Posterior cingulate gyrus (tissue), 11 donors: ENCODE data around the gene DBH.
"Not testable (repeated sequence)": the region's sequence is repeated elsewhere in the genome, so short reads cannot be mapped to it uniquely, and the experiment has no call there.

Experiments used
- DNase-seq, 10 donors: peaks; one replicate each; pipeline versions ENCODE4 v3.0.0 to v3.0.0-alpha.2; 2020 to 2021; ENCODE audit warnings: mixed read lengths in 3 of 10
- intact Hi-C: fragments of 100-400 bp; cut with DNase I; formaldehyde crosslinking; loops from one replicate; pipeline ENCODE4 v1.15.1; 2023

DBH gene

GRCh38 chr9:133616643-133617405 is 19.3 kb upstream of the DBH start:
- peak in 2 of 10 donors; percentile 56 to 67 for DNase-seq
- intact Hi-C loops, result no loop called here

DNA sequence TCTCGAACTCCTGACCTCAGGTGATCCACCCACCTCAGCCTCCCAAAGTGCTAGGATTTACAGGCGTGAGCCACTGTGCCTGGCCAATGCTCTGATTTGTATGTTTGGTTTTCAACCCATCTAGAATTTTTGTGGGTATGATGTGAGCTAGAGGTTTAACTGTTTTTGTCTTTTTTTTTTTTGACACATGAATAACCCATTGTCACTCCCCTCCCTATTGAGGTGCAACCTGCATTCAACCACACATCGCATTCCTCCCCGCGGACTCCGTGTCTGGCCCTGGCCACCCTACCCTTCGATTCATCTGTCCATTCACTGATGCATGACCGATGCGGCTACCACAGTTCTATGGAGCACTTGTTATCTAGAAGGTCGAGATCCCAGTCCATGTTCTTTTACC is 17.4 kb upstream of the DBH start:
- DNase-seq, result peak in 3 of 10 donors; percentile 28 to 47 (median 40)
- intact Hi-C loops, result no loop called here

GRCh38 chr9:133619791-133620190 is 16.4 kb upstream of the DBH start:
- intact Hi-C loops, result no loop called here
- peak in 3 of 10 donors; percentile 62 to 76 (median 71) for DNase-seq

DNA sequence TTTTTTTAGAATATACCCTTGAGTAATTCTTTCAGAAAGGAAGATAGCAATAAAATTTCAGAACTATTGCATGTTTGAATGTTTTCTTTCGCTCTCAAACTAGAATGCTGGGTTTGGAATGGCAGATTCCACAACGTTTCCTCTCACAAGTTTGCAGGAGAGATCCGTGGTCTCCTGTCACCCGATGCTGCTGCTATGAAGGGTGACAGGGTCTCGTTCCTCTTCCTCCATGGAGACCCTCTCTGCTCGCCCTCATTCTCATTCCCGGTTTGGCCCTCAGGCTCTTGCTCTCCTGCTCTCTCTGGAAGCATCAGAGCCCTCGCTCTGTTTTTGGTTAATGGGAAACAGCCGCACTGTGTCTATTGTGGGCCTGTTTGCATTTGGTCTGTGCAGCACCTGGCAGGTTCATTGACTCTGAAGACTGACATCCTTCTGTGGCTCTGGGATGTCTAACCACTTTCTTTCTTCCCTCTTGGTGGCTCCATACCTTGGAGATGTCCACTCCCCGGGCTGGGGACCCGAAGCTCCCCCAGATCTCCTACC is 14.4 kb upstream of the DBH start:
- intact Hi-C loops, result no loop called here
- peak in 2 of 10 donors; percentile 23 to 24 for DNase-seq

GRCh38 chr9:133622555-133622954 is 13.6 kb upstream of the DBH start:
- DNase-seq, result peak in 1 of 10 donors; percentile 10
- intact Hi-C loops, result no loop called here

- intact Hi-C loops, DNase-seq: not testable (repeated sequence)
Measured at GRCh38 chr9:133626008-133626407, 10.2 kb upstream of the DBH start.

DNA sequence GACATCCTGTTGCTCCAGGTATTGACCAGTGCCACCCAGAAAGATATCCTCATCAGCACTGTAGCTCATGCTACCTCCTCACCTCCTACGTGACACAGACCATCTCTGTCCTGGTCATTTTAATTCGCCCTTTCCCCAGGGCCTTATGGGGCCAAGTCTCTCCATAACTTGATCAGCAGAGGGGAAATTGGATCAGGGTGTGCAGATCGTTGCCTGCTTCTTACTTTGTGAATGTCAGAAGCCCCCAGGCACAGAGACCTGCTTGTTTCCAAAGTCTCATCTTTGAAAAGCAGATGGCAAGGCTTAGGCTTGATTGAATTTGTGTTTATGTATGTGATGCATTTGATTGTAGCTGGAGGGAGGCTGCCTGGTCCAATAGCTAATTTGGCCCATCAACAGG is 8.8 kb upstream of the DBH start:
- intact Hi-C loops, result no loop called here
- peak in 1 of 10 donors; percentile 15 for DNase-seq

DNA sequence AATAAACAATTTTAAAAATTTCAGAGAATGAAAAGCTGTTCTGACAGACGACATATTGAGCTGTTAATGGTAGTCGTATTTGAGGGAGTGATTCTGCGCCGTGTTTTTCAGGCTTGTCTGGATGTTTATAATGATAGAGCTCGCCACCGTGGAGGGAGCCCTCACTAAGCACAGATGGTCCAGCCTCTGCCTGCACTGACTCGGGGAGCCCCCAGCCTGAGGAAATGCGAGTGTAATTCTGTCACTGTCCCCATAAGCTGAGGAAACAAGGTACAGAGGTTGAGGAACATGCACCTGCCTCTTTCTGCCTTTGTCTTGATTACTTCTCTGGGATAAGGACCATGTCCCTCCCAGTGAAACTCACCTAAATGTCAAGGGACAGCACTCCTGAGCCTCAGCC is 7.4 kb upstream of the DBH start:
- DNase-seq, result peak in 1 of 10 donors; percentile 55
- intact Hi-C loops, result no loop called here

GRCh38 chr9:133629221-133630110 is 6.7 kb upstream of the DBH start:
- intact Hi-C loops, result no loop called here
- peak in 2 of 10 donors; percentile 55 to 63 for DNase-seq

DNA sequence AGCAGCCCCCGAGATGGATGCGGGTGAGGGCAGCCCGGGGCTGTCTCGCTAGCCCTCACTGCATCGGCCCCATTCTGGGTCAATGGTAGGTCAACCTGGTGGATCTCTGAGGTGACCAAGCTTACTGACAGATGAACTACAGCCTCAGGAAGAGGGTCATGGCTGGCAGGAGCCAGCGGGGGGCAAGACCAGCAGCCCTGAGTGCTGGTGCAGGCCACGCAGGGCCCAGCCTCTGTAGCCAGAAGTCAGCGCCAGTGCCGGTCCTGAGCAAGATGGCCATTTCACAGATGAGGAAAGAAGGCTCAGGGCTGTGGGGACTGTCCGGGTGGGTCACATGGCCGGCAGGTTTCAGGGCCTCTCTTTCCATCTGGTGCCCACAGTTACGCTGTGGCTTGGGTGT is 5.1 kb upstream of the DBH start:
- intact Hi-C loops, result no loop called here
- DNase-seq, result peak in 2 of 10 donors; percentile 31 to 34

DNA sequence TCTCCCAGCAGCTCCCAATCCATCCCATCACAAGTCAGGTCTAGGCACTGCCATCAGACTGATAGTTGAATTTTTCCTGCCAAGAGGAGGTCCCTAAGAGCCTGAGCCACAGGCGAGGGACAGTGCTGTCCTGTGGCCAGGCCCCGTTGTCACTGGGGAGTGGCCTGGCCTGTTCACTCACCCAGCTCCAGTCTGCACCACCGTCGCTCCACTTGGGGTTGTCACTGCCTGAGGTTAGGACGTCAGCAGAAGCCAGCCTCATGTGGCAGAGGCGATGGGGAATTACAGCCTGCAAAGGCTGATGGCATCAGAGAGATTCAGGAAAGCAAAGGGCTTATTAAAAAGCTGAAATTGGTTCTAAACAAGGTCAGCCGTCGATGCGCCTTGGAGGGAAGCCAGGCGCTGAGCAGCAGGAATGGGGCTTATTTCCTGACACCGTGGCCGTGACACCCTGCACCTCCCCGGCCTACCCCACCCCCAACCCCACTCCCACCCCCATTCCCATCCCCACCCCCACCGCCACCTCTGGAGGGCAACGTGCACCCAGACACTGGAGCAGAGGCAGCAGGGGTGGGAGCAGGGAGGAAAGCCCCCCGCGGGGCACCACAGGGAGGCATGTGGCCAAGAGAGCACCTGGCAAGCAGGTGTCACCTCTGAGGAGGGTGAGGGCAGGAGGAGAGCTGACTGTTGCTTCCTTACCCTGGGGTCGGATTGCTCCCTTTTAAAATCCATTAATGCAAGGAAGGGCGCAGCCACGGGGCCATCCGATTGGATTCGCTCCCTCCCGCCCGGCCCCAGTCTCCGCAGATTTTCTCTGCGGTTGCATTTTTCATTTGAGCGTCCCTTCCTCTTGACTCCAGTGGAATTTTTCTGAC is 3.1 kb upstream of the DBH start:
- intact Hi-C loops, result no loop called here

GRCh38 chr9:133633681-133634080 is 2.5 kb upstream of the DBH start:
- peak in 2 of 10 donors; percentile 54 to 72 for DNase-seq
- intact Hi-C loops, result no loop called here

More for the DNA sequence above, 3.1 kb upstream of the DBH start:
- peak in 2 of 10 donors; percentile 42 to 43 for DNase-seq

DNA sequence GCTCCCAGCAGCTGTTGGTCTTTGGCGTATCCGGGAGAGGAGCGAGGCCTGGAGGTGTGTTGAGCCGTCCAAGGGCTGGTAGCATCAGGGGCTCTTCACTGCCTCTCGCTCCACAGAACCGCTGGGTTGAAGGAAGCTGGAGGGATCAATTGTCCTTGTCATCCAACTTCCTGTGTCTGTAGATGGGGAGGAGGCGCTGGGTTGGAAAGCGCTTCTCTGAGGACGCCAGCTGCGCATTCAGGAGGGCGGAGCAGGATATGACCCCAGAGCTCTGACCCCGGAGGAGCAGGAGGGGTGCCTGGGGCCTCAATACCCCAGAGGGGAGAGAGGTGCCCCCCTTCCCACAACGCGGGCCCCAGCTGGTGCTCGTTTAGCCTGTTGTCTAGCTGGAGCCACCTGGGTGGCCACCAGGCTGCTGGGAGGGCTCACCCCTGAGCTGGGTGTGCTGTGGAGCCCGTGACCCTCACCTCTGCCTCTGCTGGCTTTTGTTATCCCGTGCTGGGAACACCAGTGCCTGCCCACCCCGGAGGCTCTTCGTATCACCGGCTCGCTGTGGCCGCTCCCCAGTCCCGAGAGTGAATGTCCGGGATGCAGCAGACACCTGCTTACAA is 2.0 kb upstream of the DBH start:
- DNase-seq, result peak in 2 of 10 donors; percentile 57 to 72
- intact Hi-C loops, result no loop called here

DNA sequence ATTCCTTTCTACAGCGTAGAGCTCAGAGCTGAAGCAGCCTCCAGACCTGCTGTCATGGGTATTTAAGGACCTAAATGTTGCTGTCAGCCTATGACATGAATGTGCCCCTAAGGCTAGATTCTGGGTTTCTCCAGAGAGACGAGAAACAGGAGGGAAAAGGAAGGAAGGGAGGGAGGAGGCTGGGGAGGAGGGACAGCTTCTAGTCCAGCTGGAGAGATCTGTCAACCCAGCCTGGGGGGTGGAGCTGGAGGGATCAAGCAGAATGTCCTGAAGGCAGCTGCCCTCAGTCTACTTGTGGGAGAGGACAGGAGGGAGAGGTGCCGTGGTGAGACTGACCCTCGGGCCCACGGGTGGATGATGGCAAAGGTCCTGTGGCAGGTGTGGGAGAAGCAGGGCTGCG is 1.1 kb upstream of the DBH start:
- DNase-seq, result peak in 2 of 10 donors; percentile 68 to 86

GRCh38 chr9:133636902-133637301 is 739 bp downstream of the DBH start:
- intact Hi-C loops, result no loop called here
- peak in 1 of 10 donors; percentile 27 for DNase-seq

More for the DNA sequence above, 1.1 kb upstream of the DBH start:
- intact Hi-C loops, result no loop called here

DNA sequence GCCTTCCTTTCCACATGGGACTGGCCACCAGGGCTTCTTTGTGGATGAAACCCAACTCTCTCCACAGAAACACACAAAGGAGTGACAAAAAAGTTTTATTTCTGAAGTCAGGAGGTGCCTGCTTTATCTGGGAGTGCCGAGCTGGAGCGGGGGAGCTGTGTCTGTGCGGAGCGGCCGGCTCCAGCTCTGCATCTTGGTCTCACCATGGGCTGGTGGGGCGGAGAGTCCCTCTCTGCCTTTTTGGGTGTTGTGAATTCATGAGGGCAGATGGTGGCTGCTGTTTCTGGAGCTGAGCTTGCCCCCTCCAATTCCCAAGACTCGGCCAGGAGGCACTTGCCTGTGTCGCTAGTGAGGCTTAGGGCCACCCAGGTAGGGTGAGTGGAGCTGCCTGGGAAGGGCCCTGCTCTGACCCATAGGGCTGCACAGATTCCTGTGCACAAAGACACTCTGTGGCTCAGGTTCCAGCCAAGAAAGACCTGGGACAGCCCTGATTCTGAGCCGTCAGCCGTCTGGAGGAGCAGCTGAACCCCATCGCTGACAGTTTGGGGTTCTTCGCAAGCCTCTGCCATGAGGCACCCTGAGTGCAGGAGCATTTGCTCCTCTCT is 1.4 kb downstream of the DBH start:
- intact Hi-C loops, result no loop called here
- peak in 1 of 10 donors; percentile 60 for DNase-seq

GRCh38 chr9:133638076-133638475 is 1.9 kb downstream of the DBH start:
- intact Hi-C loops, result no loop called here

DNA sequence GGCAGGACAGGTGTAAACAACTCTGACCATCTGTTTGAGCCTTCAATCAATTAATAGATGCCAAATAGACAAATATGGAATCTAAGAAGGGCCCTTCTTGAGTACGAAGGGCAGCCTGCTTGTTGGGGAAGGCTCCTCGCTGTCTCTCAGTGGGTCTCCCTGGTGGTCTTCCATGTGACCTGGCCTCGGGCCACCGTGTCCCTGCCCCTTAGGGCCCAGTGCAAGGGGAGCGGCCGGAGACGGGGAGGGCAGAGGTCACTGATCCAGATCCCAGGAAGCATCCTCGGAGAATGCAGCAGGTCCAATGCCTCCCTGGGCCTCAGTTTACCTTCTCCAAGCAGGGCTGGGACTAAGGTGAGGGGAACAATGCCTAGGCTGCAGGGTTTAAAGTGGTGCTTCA is 2.5 kb downstream of the DBH start:
- peak in 2 of 10 donors; percentile 55 to 64 for DNase-seq
- intact Hi-C loops, result no loop called here

More at GRCh38 chr9:133638076-133638475, 1.9 kb downstream of the DBH start:
- peak in 1 of 10 donors; percentile 20 for DNase-seq

DNA sequence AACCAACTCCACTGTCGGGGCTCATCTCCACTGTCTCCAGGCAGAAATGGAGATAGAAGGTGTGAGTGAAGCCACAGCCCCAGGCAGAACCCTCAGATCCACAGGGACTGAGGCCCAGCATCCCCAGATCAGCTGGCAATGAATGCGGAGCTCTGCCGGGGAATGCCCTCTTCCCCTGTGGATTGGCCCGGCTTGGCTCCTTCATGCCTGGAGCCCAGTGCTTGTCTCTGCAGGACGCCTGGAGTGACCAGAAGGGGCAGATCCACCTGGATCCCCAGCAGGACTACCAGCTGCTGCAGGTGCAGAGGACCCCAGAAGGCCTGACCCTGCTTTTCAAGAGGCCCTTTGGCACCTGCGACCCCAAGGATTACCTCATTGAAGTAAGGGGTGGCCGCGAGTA is 3.5 kb downstream of the DBH start:
- intact Hi-C loops, result no loop called here
- peak in 2 of 10 donors; percentile 8 to 63 for DNase-seq
